NCI-H128 (cell line): ENCODE results near the gene NUDT13.
"Not testable (repeated sequence)": the region's sequence is repeated elsewhere in the genome, so short reads cannot be mapped to it uniquely, and the experiment has no call there.

Source experiments
- DNase-seq: peaks from one replicate; lab custom pipeline; 2025; ENCODE audit not compliant: unreplicated experiment; lab: John Stamatoyannopoulos, UW

Gene NUDT13

DNA sequence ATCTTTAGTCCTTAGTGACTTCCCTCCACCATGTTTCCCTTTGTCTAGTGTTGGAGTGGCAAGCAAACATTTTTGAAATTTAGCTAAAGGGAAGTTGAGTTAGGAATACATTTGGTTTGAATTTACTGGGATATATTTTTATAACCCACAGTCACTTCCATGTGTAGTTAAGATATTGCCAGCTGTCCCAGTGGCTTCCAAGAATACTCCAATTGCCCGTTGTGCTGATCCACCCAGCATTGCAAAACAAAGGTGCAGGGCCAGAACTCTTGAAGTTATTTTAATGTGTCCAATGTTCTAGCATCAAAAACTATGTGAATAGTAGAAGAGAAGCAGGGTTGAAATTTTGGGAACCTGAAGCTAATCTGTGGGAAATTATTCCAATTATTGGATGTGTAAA, 11.1 kb upstream of the NUDT13 start:
- no peak for DNase-seq

DNA sequence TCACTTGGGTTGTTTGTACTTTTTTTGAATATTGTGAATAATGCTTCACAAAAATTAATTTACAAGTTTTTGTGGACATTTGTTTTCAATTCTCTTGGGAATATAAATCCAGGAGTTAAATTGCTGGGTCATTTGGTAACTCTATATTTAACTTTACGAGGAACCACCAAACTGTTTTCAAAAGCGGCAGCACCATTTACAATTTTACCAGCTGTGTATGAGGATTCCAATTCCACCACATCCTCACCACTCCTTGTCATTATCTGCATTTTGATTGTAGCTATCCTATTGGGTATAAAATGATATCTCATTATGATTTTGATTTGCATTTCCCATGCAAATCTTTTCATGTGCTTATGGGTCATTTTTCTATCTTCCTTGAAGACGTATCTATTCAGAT, 4.0 kb upstream of the NUDT13 start:
- no peak for DNase-seq

DNA sequence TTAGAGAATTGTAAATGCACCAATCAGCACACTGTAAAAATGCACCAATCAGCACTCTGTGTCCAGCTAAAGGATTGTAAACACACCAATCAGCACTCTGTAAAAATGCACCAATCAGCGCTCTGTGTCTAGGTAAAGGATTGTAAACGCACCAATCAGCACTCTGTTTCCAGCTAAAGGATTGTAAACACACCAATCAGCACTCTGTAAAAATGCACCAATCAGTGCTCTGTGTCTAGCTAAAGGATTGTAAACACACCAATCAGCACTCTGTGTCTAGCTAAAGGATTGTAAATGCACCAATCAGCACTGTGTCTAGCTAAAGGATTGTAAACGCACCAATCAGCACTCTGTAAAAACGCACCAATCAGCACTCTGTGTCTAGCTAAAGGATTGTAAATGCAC, 1.0 kb upstream of the NUDT13 start:
- DNase-seq: not testable (repeated sequence)

DNA sequence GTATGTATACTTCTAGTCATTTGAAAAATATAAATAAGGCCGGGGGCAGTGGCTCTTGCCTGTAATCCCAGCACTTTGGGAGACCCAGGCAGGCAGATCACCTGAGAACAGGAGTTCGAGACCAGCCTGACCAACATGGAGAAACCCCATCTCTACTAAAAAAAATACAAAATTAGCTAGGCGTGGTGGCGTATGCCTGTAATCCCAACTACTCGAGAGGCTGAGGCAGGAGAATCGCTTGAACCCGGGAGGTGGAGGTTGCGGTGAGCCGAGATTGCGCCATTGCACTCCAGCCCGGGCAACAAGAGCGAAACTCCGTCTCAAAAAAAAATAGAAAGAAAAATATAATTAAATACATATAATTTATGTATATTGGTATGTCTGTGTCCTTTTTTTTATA, 1.8 kb downstream of the NUDT13 start:
- not testable (repeated sequence) for DNase-seq

DNA sequence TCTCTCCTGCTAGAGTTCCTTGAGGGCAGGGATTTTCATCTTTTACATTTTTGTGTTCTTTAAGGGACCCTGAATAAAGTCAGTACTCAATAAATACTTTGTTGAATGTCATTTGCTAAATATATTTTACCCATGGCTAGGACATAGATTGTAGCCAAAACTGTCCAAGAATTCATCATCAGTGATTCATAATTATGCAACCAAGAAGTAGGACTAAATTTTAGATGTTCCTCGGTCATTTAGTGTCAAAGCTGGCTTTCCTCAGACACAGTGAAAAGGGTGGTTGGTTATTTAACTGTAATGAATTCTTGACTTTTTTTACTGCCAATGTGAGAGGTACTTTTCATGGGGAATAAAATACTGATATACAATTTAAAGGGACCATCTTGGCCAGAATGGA, 3.3 kb downstream of the NUDT13 start:
- no peak for DNase-seq

DNA sequence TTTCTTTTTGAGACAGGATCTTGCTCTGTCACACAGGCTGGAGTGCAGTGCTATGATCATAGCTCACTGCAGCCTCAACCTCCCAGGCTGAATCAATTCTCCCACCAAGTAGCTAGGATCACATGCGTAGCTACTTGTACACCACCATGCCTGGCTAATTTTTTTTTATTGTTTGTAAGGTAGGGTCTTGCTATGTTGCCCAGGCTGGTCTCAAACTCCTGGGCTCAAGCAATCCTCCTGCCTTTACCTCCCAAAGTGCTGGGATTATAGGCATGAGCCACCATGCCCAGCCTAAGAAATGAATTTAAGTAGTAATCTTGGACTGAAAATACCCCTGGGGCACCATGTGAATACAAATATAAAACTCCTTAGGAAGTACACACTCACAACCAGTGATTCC, 5.8 kb downstream of the NUDT13 start:
- no peak for DNase-seq

- no peak for DNase-seq
These were observed 7.9 kb downstream of the NUDT13 start for GRCh38 chr10:73117976-73118743.

GRCh38 chr10:73119457-73119856, 9.2 kb downstream of the NUDT13 start:
- no peak for DNase-seq

DNA sequence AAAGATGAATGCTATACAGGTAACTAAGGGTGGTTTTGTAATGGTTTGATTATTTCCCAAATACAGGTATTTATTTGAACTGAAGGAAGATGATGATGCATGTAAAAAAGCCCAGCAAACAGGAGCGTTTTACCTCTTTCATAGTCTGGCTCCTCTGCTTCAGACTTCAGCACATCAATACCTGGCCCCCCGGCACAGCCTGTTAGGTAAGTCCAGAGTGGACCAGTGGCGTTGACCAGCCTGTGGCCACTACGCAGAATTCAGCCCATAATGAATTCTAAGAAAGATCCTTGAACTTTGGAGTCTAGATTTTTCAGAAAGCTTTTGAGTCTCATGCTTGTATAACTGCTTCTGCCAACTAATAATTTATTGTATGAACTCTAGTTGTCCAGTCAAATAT, 9.7 kb downstream of the NUDT13 start:
- no peak for DNase-seq

DNA sequence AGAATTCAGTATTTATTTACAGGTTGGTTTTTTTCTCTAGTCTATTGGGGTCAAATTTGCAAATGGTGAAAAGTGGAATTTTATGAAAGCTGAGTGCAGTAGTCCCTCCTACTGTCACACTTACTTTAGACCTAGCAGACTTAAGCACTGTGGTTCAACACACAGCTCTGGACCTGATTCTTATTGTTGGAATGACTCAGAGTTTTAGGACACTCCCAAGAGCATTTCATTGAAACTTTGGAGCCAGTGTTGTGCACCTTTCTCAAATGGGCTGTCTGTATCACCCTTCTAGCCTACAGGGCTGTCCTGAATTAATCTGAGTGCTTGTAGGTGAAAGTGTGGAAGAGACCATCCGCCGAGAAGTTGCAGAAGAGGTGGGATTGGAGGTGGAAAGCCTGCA, 16.1 kb downstream of the NUDT13 start:
- DNase-seq: no peak

GRCh38 chr10:73131301-73131700, 21.0 kb downstream of the NUDT13 start:
- no peak for DNase-seq

DNA sequence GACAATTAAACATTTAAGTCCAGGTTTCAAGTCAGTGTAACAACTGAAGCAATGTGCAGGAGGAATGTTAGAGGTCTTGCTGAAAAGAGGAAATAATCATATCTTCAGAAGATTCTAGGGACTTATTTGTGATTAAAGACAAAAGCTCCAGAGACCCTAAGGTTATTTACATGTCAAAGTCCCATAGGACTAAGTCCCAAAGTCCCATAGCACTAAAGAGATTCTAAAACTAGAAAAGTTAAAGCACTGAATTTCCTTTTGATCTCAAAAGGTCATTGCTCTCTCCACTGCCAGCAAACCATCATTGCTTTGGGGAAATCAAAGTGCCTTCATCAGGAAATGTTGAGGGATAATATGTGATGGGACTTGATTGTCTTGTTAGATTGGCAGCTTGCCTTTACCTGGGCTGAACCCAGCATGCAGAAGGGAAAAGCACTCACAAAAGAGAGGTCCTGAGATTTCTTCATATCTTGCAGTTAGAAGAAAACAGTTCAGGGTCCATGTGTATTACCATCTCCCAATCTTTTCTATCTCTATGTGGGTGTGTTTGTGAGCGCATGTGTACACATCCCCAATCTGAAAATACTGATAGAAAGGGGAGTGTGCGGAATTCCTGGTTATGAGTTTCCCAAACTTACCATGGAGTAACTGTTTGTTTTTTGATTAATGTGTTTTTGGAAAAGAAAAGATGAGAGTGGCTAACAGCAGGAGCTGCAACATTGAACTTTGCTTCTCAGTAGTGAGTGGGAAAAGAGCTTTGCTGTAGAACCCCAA, 21.8 kb downstream of the NUDT13 start:
- DNase-seq: no peak

DNA sequence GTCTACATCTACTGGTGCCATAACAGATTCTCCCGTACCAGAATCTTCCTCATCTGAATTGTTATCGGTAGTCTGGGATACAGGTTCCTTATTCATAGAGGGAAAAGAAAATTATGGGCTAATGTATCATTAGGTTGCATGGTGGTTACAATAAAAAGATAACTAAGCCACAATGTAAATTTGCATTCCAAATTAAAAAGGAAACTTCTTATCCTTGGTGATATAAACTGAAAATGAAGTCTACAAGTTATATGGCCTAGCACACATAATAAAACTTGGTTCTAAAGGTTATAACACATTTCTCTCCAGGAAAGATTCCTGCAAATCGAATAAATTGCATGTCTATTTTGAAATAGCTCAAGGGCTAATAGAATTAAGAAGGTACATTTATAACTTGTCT, 24.5 kb downstream of the NUDT13 start:
- DNase-seq: no peak

DNA sequence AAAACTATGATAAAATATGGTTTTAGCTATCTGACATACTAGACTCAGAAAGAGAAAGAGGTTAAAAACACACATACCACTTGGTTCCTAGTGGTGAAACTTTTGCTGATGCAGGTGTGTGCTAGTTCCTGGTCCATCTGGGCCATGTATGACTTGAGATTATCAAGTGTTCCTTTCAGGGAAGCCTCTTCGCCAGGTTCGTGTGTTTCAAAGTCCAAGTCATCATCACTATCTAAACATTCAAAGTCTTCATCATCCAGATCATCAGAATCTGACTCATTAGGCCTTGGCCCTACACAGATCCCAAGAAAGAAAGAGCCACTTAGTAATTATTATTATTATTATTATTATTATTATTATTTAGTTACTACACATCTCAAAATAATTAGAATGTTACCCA, 26.4 kb downstream of the NUDT13 start:
- no peak for DNase-seq

GRCh38 chr10:73139251-73139650, 29.0 kb downstream of the NUDT13 start:
- DNase-seq: no peak

DNA sequence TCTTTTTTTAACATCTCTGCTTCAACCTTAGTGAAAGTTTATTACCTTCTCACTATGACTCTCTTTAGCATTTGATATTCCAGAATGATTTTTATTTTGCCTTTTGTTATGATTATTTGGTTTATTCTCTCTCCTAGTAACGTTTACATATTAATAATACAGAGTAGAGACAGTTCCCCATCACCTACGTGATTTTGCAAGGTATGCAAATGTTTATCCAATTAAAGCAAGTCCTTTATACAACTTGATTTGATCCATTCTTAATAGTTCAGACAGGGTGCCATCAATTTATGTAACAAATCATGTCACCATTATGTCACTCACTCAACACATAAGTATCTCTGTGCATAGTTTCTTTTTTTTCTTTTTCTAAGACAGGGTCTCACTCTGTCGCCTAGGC, 31.3 kb downstream of the NUDT13 start:
- no peak for DNase-seq

- not testable (repeated sequence) for DNase-seq
These were observed 40.6 kb downstream of the NUDT13 start for GRCh38 chr10:73150633-73151413.

DNA sequence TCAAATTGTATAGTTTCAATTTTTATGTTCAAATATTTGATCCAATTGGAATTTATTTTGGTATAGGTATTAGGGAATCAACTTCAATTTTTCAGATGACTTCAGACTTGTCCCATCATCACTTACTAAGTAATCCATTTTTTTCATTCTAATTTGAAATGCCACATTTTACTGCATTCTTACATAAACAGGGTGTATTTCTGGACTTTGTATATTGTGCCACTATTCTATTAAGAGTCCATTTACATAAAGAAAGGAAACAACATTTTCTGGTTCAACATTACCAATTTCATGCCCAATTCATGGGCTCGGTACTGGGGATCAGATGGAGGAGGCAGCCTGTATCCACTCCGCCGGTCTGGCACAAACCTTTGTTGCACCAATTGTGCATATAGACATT, 41.8 kb downstream of the NUDT13 start:
- no peak for DNase-seq

- no peak for DNase-seq
These were observed 45.8 kb downstream of the NUDT13 start for GRCh38 chr10:73156054-73156453.

- DNase-seq: peak; percentile 11
These were observed 48.9 kb downstream of the NUDT13 start for GRCh38 chr10:73159038-73159648.

DNA sequence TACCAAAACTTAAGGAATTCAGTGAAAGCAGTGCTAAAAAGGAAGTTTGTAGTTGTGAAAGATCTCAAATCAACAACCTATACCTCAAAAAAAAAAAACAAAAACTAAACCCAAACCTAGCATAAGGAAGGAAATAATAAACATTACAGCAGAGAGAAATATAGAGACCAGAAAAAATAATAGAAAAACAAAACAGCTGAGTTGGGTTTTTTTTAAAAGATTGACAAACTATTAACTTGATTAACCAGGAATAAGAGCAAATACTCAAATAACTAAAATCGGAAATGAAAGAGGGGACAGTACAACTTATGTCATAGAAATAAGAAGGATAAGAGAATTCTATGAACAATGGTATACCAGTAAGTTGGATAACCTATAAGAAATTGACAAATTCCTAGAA, 50.8 kb downstream of the NUDT13 start:
- no peak for DNase-seq
